AG04449 (cell line): ENCODE measurements around the gene GGCX.

ENCODE experiments used
- CTCF ChIA-PET: fragments of 350-600 bp; formaldehyde crosslinking; extraction: SDS; loops from one replicate; lab custom pipeline; 2021; ENCODE audit warnings: antibody characterized with exemption; lab: Yijun Ruan, JAX
- POLR2A ChIA-PET: fragments of 400-600, 350-600 bp; formaldehyde crosslinking; extraction: SDS; loops from one replicate; lab custom pipeline; 2020; ENCODE audit warnings: antibody characterized with exemption, inconsistent platforms; lab: Yijun Ruan, JAX
- DNase-seq: peaks from one replicate; pipeline ENCODE4 v3.0.0-alpha.2; 2010; ENCODE audit warnings: low read depth, low spot score
- H3K4me3 ChIP-seq: 2 replicates; pipeline ENCODE4 v1.5.1; 2011; ENCODE audit warnings: low read depth, mild to moderate bottlenecking, control low read depth, low read length
- TF ChIP-seq, protein P1 (sequence below): IDR thresholded peaks from one replicate; pipeline ENCODE4 v1.5.1; 2011; ENCODE audit warnings: mild to moderate bottlenecking, moderate library complexity, low read length, control low read depth, inconsistent platforms; ENCODE audit not compliant: insufficient read depth; ENCODE audit errors: missing control alignments

GGCX gene

DNA sequence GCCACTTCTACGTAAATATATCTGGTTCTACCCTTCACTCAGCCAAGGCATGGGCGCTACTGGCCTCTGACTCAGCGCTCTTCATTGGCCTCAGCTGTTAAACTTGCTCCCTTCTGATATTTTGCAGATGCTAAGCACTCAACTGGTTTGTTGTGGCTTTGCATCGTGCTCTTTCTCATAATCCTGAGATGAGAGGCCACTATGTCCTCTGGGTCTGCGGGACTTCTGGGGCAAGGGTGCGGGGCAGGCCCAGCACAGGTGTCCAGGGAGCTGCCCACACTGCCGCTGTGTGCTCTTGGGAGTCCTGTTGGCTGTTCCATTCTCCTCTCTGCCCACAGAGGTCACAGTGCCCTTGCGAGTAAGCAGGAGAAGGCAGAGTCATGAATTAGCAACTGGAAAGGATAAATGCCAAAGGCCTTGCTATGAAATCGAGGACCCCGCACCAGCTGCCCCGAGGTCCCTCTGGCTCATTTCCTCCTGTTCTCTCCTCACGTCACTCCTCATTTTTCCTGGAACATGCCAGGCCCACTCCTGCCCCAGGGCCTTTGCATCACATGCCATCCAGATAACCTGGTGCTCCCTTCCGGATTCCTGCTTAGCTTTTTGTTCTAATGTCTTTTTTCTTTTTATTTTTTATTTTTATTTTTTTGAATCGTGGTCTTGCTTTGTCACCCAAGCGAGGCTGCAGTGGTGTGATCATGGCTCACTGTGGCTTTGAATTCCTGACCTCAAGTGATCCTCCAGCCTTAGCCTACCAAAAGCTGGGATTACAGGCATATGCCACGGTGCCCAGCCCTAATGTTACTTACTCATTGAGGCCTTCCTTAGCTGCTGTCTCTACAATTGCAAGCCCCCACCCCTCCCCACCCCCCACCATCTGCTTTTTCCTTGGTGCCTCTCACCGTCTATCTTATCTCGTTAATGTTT lies 57.2 kb downstream of the GGCX start:
- POLR2A ChIA-PET = interaction anchor here (0.8 to 5.7 kb wide), 6 partner anchors 35 to 149 kb away, joined by 3 to 81 read pairs (median 3); partner anchors contain the start of genes ELMOD3, MAT2A and RETSAT

DNA sequence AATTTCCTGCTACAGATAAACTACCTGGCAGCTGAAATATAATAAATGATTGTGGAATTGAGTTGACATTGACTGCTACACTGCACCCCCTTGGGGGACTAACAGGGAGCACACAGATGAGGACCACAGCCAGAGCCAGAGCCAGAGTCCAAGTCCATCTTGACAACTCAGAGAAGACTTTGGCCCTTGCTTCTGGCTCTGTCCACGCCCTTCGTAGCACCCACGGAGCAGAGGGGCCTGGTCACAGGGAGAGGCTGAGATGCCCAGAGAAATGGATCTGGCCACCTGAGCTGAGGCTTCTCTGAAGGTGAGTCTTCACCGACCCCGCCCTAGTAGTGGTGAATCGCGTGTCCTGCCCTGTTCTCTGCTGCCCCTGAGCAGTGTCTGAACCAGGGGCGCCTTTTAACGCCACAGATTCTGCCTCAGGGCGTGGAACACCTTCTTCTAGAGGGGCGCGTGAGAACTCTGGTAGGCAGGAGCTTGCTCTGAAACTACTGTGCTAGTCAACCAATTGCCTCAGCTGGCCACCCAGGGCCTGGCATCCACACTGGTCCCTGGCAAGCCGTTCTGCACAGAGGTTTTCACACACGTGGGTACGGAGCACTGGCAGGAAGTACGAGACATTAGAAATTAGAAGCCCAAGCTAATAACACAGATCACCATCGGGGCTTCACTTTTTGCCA lies 58.0 kb downstream of the GGCX start:
- ChIA-PET POLR2A (interaction anchor here (5.7 kb wide), 1 partner anchor 35 kb away, joined by 81 read pairs; the partner anchor contains the start of gene MAT2A), CTCF (interaction anchor here (1.4 to 1.6 kb wide), 2 partner anchors 35 to 48 kb away, joined by 3 to 6 read pairs; partner anchors contain the start of gene MAT2A)
- TF ChIP-seq, protein P1, sequence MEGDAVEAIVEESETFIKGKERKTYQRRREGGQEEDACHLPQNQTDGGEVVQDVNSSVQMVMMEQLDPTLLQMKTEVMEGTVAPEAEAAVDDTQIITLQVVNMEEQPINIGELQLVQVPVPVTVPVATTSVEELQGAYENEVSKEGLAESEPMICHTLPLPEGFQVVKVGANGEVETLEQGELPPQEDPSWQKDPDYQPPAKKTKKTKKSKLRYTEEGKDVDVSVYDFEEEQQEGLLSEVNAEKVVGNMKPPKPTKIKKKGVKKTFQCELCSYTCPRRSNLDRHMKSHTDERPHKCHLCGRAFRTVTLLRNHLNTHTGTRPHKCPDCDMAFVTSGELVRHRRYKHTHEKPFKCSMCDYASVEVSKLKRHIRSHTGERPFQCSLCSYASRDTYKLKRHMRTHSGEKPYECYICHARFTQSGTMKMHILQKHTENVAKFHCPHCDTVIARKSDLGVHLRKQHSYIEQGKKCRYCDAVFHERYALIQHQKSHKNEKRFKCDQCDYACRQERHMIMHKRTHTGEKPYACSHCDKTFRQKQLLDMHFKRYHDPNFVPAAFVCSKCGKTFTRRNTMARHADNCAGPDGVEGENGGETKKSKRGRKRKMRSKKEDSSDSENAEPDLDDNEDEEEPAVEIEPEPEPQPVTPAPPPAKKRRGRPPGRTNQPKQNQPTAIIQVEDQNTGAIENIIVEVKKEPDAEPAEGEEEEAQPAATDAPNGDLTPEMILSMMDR = no peak
- H3K4me3 ChIP-seq = no peak overlapping the region
- DNase-seq = no peak

More for the DNA sequence above, 57.2 kb downstream of the GGCX start:
- CTCF ChIA-PET = interaction anchor here (1.4 to 1.6 kb wide), 2 partner anchors 34 to 47 kb away, joined by 3 to 6 read pairs; partner anchors contain the start of gene MAT2A
- no peak for DNase-seq
- TF ChIP-seq, protein P1 = no peak
- H3K4me3 ChIP-seq = no peak overlapping the region

DNA sequence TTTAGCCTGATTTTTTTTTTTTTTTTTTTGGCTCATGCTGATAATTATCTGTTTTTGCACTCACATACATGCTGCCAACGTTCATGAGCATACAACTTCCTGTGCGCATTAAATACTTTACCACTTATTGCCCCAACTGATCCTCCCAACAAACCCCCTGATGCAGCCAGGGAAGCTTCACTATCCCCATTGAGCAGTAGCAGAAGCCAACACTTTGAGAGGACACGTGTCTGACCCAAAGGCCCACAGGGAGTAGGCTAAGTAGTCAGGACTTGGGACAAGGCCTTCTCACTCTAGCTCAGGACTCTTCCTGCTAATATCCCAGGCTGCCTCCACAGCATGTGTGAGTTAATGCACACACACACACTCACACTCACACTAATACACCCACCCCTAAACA lies 58.6 kb downstream of the GGCX start:
- CTCF ChIA-PET = interaction anchor here (1.4 to 1.6 kb wide), 2 partner anchors 36 to 48 kb away, joined by 3 to 6 read pairs; partner anchors contain the start of gene MAT2A
- POLR2A ChIA-PET = interaction anchor here (5.7 kb wide), 1 partner anchor 36 kb away, joined by 81 read pairs; the partner anchor contains the start of gene MAT2A

DNA sequence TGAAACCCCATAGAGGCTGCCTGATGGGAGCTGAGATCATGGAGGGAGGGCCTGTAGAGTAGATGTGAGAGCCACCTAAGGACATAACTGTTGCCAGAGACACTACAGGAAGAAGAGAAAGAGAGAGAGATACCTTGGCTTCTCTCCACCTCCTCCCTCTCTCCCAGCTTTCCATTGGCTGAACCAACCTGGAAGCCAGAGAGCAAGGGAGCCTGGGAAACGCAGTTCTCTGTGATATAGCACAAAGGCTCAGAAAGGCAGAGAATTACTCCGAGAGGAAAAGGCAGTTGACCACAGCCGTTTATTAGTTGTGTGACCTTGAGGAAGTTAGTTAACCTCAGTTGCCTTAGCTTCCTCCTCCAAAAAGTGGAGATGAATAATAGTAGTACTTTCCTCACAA lies 60.0 kb downstream of the GGCX start:
- DNase-seq = no peak
- TF ChIP-seq, protein P1 = no peak
- no peak overlapping the region for H3K4me3 ChIP-seq
- POLR2A ChIA-PET = interaction anchor here (0.6 to 2.0 kb wide), 2 partner anchors 20 to 38 kb away, joined by 3 to 7 read pairs; partner anchors contain the start of gene MAT2A
- CTCF ChIA-PET = interaction anchor here (1.0 kb wide), 1 partner anchor 10 kb away, joined by 3 read pairs; no protein-coding TSS in a partner anchor

More for the DNA sequence above, 58.6 kb downstream of the GGCX start:
- H3K4me3 ChIP-seq = no peak overlapping the region
- no peak for DNase-seq
- TF ChIP-seq, protein P1 = no peak

DNA sequence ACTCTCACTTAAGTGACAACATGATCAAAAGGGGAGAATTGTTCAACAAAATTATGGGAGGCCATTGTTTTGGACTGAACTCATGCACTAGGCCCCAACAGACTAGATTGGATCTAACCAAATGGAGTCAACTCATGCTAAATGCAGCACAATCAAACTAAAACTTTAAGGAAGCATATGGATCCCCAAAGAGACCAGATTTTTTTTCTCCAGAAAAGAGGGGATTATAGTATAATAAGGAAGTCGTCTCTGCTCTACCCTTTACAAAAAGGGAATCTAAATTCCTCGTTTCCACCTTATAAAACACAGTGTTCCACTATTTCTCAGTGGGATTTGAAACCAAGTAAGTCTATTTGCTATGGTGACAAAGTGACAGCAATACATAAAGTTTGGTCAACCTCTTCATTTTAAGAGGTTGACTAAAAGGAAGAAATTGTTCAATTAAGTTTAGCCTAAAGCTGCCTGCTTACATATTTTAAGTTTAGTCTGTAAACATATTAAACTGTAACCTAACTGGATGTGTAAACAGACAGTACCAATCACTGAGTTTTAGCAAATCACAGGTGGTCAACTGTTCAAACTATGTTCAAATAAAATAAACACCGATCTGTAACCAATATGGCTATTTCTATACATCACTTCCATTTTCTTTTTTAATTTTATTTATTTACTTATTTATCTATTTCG lies 63.2 kb downstream of the GGCX start:
- POLR2A ChIA-PET = interaction anchor here (1.0 kb wide), 1 partner anchor 41 kb away, joined by 3 read pairs; no protein-coding TSS in a partner anchor
- CTCF ChIA-PET = no interaction called here
- H3K4me3 ChIP-seq = no peak overlapping the region
- TF ChIP-seq, protein P1 = no peak
- no peak for DNase-seq
